ENCODE data around the gene ZNF74.

ZNF74 gene

GRCh38 chr22:20430720-20431510, 37.0 kb downstream of the ZNF74 start:
- DNase-seq, result peak in 5 of 58 donors; percentile 37 to 54 (median 41)

DNA sequence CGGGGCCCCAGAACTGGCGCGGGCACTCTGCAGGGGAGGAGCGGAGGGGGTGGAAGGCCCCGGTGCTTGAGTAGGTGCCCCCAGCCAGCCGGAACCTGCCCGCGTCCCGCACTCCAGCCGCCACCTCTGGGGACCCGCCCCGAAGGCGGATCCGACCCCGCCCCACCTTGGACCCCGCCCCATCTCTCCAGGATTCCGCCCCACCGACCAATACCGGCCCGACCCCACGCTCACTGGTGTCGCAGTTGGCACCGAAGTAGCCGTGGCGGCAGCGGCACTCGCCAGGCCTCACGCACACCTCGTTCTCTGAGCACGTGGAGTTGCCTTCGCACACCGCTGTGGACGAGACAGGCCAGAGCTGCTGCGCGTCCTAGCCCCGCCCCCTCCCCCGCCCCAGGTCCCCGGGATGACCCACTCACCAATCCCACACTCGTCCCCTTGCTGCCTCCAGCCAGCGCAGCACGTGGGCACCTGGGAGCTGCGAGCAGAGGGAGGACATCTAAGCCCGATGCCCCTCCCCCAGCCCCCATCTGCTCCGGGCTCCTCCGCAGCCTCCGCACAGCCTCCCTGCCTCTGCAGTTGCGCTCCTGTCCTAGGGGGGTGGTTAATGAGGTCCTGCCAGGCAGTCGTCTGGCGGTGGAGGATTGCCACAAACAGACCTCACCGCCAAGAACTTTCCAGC, 37.7 kb downstream of the ZNF74 start:
- no peak for DNase-seq

DNA sequence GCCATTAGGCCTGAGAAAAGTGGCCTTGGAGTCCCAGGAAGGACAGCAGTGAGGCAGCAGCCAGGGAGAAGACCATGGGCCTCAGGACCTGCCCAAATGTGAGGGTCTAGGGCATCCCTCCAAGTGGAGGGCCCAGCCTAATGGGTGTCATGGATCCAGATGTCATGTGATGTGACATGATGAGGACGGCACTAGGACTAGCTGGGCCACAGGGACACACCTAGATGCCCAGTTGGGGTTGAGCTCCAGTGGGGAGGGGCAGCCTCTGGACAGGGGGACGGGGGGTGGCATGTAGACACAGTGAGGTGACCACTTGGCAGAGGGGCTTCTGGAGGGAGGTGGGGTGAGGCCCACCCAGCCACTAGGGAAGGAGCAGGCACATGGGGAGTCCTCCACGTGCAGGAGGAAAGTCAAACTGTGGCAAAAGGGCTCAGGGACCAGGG, 38.3 kb downstream of the ZNF74 start:
- no peak for DNase-seq

- DNase-seq, result no peak
Observed at GRCh38 chr22:20433191-20433590, 39.2 kb downstream of the ZNF74 start.

- no peak for DNase-seq
Observed at GRCh38 chr22:20433686-20434241, 39.8 kb downstream of the ZNF74 start.

DNA sequence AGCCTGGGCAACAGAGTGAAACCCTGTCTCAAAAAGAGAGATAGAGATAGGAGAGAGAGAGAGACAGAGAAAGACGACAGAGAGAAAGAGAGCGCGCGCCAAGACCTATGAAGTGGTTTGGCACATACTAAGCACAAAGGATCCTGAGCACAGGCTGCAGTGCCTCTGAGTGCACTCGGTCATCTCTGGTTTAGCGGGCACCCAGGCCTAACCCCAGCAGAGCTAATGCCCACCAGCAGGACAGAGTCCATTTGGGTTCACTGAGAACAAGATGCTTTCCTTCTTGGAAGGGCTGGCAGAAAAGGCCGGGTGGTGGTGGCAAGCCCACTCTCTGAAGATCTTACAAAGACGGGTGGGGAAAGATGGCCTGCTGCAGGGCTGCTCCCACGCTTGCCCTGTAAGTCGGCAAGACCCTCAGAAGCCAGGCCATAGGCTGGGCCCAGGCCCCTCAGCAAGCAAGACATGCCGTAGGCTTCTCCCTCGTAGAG, 40.4 kb downstream of the ZNF74 start:
- no peak for DNase-seq

DNA sequence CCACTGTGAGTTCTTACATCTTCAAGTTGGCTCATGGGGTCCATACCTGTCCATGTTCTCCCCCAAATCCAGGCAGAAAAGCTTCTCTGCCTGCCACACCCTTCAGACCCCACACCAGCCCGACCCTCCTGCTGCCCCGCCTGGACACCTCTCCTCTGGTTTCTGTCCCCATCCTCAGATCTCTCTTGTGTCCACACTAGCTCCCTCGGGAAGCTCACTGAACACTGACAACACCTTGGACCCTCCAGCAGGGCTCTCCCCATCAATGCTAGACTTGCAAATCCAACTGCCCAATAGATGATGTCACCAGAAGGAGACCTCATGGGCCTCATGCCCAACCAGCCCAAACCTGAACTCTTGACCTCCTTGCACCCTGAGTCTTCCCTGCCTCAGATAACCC, 40.8 kb downstream of the ZNF74 start:
- DNase-seq, result no peak

GRCh38 chr22:20435436-20436306, 41.7 kb downstream of the ZNF74 start:
- DNase-seq, result no peak

DNA sequence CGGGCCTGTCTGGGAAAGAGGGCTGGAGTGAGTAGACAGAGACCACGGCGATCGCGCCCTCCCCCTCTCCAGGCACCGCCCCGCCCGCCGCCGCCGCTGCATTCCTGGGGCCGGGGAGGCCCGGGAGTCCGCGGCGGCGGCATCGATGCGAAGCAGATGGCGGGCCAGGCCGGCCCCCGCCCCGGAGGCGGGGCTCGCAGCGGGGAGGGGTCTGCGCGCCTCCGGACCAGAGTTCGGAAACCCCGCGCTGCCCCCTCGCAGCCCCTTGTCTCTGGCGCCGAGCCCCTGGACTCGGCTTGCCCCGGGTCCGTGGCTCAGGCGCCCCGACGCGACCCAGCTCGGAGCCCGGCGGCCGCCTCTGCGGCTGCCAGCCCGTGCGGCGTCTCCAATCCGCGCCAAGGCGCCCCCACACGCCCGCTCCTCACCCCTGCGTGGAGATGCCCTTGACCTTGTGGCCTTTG, 42.4 kb downstream of the ZNF74 start:
- DNase-seq, result no peak

- no peak for DNase-seq
Observed at GRCh38 chr22:20436768-20437612, 43.0 kb downstream of the ZNF74 start.

DNA sequence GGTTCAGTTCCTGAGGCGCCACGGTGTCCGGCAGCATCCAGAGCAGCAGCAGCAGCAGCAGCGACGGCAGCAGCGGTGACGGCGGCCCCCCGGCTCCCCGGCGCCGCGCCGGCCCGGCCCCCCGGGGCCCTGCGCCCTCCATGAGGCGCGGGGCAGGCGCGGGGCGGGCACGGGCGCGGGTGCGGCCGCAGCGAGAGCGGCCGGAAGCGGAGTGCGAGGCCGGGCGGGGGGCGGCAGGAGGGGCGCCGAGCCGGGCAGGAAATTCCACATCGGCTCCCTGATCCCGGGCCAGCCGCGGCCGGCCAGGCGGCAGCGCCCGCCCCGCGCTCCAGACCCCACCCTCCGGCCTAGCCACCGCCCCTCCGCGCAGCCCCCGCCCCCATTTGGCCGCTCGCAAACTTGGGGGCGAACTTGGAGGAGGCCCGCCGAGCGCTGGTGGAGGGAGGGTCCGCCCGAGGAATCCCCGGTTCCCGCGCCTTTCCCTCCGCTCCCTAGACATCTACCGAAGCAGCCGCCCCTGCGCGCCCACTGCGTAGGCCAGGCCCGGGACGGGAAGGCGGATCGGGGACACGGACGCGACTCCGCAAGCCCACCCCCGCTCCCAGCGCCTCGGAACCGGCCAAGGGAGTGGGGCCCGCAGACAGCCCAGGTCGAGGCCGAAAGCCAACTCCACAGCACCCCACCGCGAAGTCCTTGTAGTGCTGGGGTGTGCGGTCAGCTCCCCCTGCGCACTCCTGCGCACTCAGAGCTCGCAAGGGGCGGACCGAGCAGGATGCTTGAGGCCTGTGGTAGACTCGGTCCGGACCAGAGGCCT, 43.9 kb downstream of the ZNF74 start, which contains the start of gene SCARF2:
TSS of gene SCARF2 (minus strand) at position 213 of the 814 bp plus-strand sequence. CDS start at position 142, 71 bp downstream.
- no peak for DNase-seq

DNA sequence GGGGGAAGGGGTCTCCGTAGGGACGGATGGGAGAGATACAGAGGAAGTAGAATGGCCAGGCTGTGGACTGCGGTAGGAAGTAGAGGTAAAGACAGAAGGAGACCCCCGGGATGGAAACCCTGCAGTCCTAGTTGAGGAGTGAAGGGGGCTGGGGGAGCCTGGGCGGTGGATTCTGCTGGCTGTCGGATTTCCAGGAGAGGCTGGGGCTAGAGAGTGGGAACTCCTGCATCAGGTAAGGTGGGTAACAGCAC, 44.4 kb downstream of the ZNF74 start:
- DNase-seq, result no peak

DNA sequence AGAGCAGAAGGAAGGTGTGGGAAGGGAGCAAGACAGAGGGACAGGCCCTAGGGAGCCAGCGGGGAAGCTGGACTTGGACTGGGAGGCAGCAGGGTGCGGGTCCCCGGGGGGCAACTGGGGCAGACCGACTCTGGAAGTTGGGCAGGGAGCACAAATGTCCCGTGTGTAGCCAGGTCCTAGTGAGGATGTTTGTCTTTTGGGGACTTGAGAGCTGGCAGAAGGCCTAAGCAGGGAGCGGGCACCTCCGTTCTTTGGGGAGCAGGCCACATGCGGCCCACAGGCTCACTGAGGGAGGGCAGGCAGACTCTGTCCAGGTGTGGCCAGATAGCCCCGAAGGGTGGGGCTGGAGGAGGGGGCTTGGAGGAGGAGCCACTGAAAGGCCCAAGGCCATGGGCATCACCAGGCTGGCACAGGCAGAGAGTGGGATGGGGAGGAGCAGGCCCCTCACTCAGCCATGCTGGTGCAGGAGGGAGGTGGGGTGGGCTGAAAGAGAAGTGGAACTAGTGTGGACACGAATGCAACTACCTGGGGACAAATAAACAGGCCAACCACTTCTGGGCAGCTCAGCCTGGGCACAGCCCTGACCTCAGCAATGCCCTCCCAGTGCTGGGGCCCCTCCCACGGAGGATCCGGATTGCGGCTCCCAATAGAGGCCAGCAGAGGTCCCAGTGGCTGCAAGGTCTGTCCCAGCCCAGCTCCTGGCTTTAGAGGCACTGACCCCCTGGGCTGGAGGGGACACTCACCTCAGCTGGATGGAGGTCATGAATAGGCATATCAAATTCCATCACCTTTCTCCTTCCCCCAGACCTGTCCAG, 44.9 kb downstream of the ZNF74 start:
- no peak for DNase-seq

DNA sequence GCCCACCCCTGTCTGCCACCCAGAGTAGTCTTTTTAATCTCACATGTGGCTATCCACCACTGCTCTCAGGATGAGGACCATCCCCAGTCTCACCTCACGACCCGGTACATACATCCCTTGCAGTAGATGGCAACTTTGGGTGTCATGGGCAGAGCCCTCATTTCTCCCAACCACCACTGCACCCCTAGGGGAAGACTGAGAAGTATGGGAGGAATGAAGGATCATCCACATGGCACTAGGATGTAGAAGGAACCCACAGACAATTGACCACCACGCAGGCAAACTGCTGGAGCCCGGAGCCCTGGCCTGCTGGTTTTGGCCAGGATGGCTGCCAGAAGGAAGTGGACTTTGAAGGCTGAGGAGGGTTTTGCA, 45.6 kb downstream of the ZNF74 start:
- DNase-seq, result no peak

- DNase-seq, result no peak
Observed at GRCh38 chr22:20439928-20440575, 46.1 kb downstream of the ZNF74 start.

DNA sequence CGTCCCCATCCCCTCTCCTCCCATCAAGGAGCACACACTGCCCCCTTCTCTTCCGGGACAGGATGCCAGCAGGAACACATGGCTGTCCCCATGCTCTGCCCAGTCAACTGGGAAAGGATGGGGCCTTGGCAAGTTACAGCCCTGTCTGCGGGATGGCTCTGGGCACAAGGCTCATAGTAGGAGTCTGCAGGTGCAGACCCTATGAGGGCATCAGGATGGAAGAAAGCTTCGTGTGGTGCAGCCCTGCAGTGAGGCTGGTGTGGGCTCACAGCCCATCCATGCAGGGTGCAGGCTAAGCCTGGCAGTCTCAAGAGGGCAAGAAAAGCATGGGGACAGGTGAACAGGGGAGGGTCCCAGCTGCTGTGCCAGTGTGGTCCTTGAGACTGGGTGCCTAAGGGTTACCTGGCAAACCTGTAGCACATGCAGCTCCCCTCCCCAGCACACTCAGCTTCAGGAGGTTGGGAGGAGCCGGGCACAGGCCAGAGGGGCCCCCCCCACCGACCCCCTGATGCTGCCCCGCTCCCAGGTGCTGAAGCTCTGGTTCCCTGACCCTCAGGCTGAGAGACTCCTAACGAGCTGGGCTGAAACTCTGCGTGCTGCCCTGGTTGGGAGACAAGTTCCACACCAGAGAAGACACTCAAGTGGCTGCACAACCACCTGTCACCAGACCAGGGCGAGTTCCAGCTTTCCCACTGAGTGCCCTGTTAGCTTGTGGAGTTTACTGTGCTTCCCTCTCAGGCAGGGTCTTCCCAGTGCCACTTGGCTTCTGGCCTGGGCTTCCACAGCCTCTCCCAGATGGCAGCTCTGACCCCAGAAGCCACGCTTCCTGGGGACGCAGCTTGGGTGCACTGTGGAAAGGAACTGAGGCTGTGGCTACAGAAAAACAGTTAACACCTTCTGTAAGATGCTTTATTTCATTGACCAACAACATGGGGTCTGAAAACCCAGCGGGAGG, 47.0 kb downstream of the ZNF74 start:
- no peak for DNase-seq
